GM23248 (cell line): ENCODE results near the gene PPP1CC.
"Not testable (repeated sequence)": the region's sequence is repeated elsewhere in the genome, so short reads cannot be mapped to it uniquely, and the experiment has no call there.

Experiments
- EZH2 ChIP-seq: fragments of 200-600 bp; sonication (generic); IDR thresholded peaks from 2 replicates; pipeline ENCODE4 v1.6.1; 2018; ENCODE audit warnings: antibody characterized with exemption, mild to moderate bottlenecking; ENCODE audit not compliant: insufficient read depth, poor library complexity, severe bottlenecking
- EZH2phosphoT487 ChIP-seq: fragments of 200-600 bp; sonication (generic); IDR thresholded peaks from 2 replicates; pipeline ENCODE4 v1.6.1; 2018; ENCODE audit warnings: antibody characterized with exemption, moderate library complexity, mild to moderate bottlenecking, low read depth; ENCODE audit not compliant: insufficient read depth

GRCh38 chr12:110737016-110737415 is 5.7 kb downstream of the PPP1CC start:
- TF ChIP-seq EZH2, EZH2phosphoT487: not testable (repeated sequence)
